Tibial nerve (tissue), 3 donors: ENCODE results near the gene TMEM259.

ENCODE experiments used
- CTCF ChIP-seq, 5 experiments: fragments of 200-600 bp in 3 of 5; fragments of 450-650 bp in 2 of 5; sonication (generic) in 3 of 5; IDR thresholded peaks; one replicate each; pipeline ENCODE4 v1.5.1; 2016 to 2019; ENCODE audit warnings: antibody characterized with exemption in 5 of 5, mild to moderate bottlenecking in 3 of 5, moderate library complexity in 2 of 5
- POLR2A ChIP-seq, 2 donors: fragments of 450-650 bp; IDR thresholded peaks; one replicate each; pipeline ENCODE4 v1.6.1; 2017; ENCODE audit warnings: antibody characterized with exemption in 2 of 2, mild to moderate bottlenecking in 2 of 2, moderate library complexity in 2 of 2

GRCh38 chr19:1012334-1012733 is 8.6 kb downstream of the TMEM259 start:
- TF ChIP-seq POLR2A (IDR thresholded peaks at IDR 0.05): no peak
- no peak for TF ChIP-seq CTCF (IDR thresholded peaks at IDR 0.05)
